Measurements from ENCODE around the gene CC2D2A. TPM values are rescaled to one million over a fixed set of nuclear protein-coding genes. Genes with fewer than 3 reads are reported as not detected.

Gene CC2D2A
- total RNA-seq, 2 donors from 2014 or later, result 13.5 to 38.1 TPM

DNA sequence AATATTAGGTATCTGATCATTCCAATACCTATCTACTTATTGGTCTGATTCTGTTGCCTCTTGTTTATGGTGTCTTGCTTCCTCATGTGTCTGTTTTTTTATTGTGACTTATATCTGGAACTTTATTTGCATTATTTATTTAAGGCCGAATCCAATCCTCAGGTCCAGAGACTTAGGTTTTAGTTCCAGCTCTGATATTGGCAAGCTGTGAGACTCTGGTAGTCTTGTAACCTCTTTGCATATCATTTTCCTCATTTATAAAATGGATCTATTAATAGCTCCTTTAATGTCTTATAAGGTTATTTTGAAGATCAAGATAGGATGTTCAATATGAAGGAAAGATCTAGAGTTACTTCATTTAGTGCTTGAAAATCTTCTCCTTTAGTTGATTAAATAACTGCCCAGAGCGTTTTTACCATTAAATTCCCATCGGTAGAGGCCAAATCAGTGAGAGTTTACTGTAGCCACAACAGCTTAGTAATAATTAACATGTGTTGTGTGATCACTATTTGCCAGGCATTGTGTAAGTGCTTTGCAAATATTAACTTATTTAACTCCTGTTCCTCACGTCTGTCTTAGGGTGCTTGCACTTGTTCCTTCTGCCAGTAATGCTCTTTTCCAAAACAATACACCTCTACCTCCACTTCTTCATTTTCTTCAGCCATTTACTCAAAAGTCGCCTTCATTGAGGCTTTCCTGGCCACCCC, 82.2 kb downstream of the CC2D2A start:
- Histone ChIP-seq H3K4me1 (replicated peaks) (no peaks in the 10 kb centered on the region), H3K36me3 (no peaks in the 10 kb centered on the region), H3K4me3 (no peak overlapping the region), H3K27ac (no peak overlapping the region), H3K9me3 (no peaks in the 10 kb centered on the region), H3K27me3 (replicated peaks; ENCODE audit: insufficient read depth) (no peaks in the 10 kb centered on the region)
- WGBS, result 60% methylated on average over 5 of the region's 5 CpGs
- DNase-seq (ENCODE audit: low spot score), result no peak
- TF ChIP-seq POLR2AphosphoS5 (IDR thresholded peaks at IDR 0.05), result no peak
- TF ChIP-seq, protein P1, sequence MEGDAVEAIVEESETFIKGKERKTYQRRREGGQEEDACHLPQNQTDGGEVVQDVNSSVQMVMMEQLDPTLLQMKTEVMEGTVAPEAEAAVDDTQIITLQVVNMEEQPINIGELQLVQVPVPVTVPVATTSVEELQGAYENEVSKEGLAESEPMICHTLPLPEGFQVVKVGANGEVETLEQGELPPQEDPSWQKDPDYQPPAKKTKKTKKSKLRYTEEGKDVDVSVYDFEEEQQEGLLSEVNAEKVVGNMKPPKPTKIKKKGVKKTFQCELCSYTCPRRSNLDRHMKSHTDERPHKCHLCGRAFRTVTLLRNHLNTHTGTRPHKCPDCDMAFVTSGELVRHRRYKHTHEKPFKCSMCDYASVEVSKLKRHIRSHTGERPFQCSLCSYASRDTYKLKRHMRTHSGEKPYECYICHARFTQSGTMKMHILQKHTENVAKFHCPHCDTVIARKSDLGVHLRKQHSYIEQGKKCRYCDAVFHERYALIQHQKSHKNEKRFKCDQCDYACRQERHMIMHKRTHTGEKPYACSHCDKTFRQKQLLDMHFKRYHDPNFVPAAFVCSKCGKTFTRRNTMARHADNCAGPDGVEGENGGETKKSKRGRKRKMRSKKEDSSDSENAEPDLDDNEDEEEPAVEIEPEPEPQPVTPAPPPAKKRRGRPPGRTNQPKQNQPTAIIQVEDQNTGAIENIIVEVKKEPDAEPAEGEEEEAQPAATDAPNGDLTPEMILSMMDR (IDR thresholded peaks at IDR 0.05), result no peak
- TF ChIP-seq POLR2A (IDR thresholded peaks at IDR 0.05), result no peak
- intact Hi-C loops (cut with DNase I), result no loop called here

DNA sequence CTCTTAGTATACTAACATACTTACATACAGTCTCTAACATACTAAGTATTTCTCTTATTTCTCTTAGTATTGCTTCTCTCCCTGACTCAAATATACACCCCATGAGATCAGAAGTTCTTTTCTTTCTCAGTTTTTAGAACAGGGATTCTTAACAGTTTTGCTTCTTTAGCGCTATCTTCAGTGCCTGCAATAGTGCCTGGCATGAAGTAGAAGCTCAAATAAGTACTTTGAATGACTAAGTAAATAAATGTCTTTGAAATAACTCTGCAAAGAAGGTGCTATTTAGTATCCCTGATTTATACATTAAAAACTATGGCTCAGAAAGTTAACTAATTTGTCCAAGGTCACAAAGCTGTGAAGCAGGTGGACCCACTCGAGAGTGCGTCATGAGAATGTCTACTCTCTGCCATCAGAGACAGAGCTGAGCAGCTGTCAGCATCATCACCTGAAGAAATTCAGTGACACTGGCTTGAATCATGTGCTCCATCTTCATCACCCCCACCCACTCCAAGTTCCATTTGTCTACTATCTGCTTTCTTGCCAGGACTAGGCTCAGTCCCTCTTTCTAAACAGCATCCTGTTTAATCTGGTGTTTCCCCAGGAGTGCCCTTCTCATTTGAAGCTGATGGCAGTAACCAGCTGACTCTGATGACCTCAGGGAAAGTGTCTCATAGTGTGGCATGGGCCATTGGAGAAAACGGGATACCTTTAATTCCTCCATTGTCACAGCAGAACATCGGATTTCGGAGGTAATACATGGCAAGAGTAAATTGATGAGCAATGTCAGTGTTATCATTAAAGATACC, 83.1 kb downstream of the CC2D2A start:
- intact Hi-C loops (cut with DNase I), result no loop called here
- H3K4me3 ChIP-seq, result no peak overlapping the region
- WGBS, result 96% methylated on average over 6 of the region's 6 CpGs
- no peak overlapping the region for H3K27ac ChIP-seq
- no peak for TF ChIP-seq POLR2AphosphoS5 (IDR thresholded peaks at IDR 0.05)
- H3K4me1 ChIP-seq (replicated peaks), result no peaks in the 10 kb centered on the region
- no peaks in the 10 kb centered on the region for H3K9me3 ChIP-seq
- no peak for DNase-seq (ENCODE audit: low spot score)
- H3K27me3 ChIP-seq (replicated peaks; ENCODE audit: insufficient read depth), result no peaks in the 10 kb centered on the region
- no peaks in the 10 kb centered on the region for H3K36me3 ChIP-seq

DNA sequence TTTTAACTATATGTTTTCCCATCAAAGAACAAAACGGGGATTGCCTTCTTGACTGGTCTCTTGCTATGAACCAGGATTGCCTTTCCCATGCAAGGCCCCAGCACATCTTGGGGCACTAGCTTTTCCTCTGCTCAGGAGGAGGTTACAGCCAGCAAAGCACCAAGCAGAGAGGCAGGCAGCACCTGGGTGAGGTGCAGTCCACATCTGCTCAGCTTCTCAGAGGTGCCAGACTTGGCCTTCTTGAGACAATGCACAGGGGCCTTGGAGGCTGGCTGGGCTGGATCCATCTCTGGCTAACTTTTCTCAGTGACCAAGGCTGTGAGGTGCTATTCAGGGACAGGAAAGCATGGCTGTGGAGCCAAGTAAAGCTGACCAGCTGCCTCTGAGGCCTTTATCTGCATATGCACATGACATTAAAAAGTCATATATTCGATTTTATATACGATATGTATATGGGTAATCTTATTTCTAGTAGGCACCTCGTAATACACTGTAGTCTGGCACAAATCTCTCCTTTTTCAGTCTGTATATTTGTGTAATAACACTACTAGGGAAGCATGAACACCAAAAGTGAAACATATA, 86.9 kb downstream of the CC2D2A start:
- 88% methylated on average over 4 of the region's 4 CpGs for WGBS
- no peaks in the 10 kb centered on the region for H3K4me1 ChIP-seq (replicated peaks)
- intact Hi-C loops (cut with DNase I), result no loop called here
- no peak overlapping the region for H3K4me3 ChIP-seq
- H3K27me3 ChIP-seq (replicated peaks; ENCODE audit: insufficient read depth), result no peaks in the 10 kb centered on the region
- no peaks in the 10 kb centered on the region for H3K9me3 ChIP-seq
- H3K36me3 ChIP-seq, result no peaks in the 10 kb centered on the region
- TF ChIP-seq POLR2A (IDR thresholded peaks at IDR 0.05), result no peak
- TF ChIP-seq POLR2AphosphoS5 (IDR thresholded peaks at IDR 0.05), result no peak
- TF ChIP-seq, protein P1 (IDR thresholded peaks at IDR 0.05), result no peak
- DNase-seq (ENCODE audit: low spot score), result no peak
- no peak overlapping the region for H3K27ac ChIP-seq

DNA sequence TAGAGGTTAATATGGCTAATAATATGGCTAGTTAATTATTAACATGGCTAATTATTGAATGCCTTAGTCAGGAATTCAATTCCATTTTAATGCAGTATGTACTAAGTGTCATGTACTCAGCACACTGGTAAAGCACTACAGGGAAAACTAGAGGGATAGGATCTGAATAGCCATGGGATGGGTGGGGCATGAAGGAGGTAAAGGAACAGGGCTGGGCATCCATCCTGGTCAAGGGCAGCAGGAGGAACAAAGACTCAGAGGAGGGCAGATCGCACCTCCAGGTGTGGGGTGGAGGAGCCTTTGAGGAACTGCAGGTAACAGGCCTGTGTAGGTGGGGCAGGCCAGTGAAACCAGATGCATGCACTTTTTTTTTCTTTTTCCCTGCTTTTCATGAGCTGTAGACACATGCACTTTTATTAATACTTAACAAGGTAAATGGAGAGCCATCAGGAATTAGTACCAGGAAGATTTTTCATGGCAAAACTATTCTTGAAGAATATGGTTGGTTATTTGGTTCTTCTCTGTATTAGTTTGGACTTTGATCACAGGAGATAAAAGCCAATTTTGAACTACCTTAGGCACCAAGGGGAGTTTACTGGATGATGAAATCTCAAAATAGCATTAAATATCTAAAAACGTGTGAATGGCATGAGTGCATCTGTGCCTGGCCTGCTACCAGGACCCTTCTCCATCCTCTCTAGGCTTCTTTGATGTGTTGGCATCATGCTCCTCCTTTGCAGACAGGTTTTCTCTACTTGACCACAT, 88.3 kb downstream of the CC2D2A start:
- WGBS, result 82% methylated on average over 2 of the region's 2 CpGs
- Histone ChIP-seq H3K4me1 (replicated peaks) (no peaks in the 10 kb centered on the region), H3K36me3 (no peaks in the 10 kb centered on the region), H3K27ac (no peak overlapping the region), H3K4me3 (no peak overlapping the region), H3K27me3 (replicated peaks; ENCODE audit: insufficient read depth) (no peaks in the 10 kb centered on the region), H3K9me3 (no peaks in the 10 kb centered on the region)
- no peak for TF ChIP-seq POLR2A (IDR thresholded peaks at IDR 0.05)
- TF ChIP-seq, protein P1 (IDR thresholded peaks at IDR 0.05), result no peak
- TF ChIP-seq POLR2AphosphoS5 (IDR thresholded peaks at IDR 0.05), result no peak
- intact Hi-C loops (cut with DNase I), result no loop called here
- DNase-seq (ENCODE audit: low spot score), result no peak

DNA sequence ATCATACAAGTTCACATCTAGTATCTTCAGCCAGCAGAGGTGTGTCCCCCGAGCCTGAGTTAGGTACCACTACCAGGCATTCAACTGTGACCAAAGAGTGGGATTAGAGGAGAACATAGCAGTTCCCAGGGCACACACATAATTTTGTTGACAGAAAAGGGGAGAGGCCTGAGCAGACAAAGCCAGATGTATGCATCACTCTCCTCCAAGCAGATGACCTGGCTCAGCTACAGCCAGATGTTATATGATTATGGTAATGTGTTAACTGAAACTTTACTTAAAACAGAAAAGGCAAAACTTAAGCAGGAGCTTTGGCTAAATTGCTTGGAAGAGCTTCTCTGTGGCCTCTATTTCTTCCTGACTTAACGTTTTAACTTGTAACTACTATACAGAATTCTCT, 88.9 kb downstream of the CC2D2A start:
- no peak for DNase-seq (ENCODE audit: low spot score)
- Histone ChIP-seq H3K27ac (no peak overlapping the region), H3K9me3 (no peaks in the 10 kb centered on the region), H3K4me1 (replicated peaks) (no peaks in the 10 kb centered on the region), H3K4me3 (no peak overlapping the region), H3K27me3 (replicated peaks; ENCODE audit: insufficient read depth) (no peaks in the 10 kb centered on the region), H3K36me3 (peaks cover 0 to 3% of the 10 kb centered on the region in 2 donors)
- 93% methylated on average over 2 of the region's 2 CpGs for WGBS
- TF ChIP-seq, protein P1 (IDR thresholded peaks at IDR 0.05), result no peak
- no peak for TF ChIP-seq POLR2AphosphoS5 (IDR thresholded peaks at IDR 0.05)
- TF ChIP-seq POLR2A (IDR thresholded peaks at IDR 0.05), result no peak
- intact Hi-C loops (cut with DNase I), result no loop called here

All from prostate gland (tissue), 2 donors.